LNCaP clone FGC (cell line): Measurements from ENCODE around the gene RHBDL1.

Experiments used
- DNase-seq: peaks from one replicate; pipeline ENCODE4 v3.0.0-alpha.2; 2011; ENCODE audit warnings: low read depth
- H3K4me3 ChIP-seq: 2 replicates; pipeline ENCODE4 v1.5.1; 2011; ENCODE audit warnings: mild to moderate bottlenecking, low read depth, low read length, control low read depth
- CTCF ChIP-seq: IDR thresholded peaks from 2 replicates; pipeline ENCODE4 v1.5.1; 2012; ENCODE audit warnings: mild to moderate bottlenecking; ENCODE audit not compliant: control insufficient read depth, insufficient read depth; ENCODE audit errors: extremely low read depth

Gene RHBDL1

DNA sequence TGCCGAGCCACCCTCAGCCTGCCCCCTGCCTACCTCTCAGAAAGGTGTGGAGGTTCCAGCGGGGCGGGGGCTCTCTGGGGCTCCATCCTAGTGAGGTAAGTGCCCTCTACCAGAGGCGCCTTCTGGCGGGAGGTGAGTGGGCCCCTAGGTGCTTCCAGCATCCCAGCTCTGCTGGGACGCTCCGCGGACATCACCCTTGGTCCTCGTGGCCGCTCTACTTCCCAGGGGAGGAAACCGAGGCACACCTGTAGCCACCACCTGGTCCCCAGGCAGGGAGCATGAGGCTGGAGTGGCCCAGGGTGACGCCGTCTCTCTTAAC, 32.5 kb upstream of the RHBDL1 start:
- peak overlapping the region; percentile 91 for H3K4me3 ChIP-seq
- DNase-seq = no peak
- no peak for TF ChIP-seq CTCF

GRCh38 chr16:644556-644955, 30.9 kb upstream of the RHBDL1 start:
- DNase-seq = no peak
- TF ChIP-seq CTCF = no peak
- no peak overlapping the region for H3K4me3 ChIP-seq

DNA sequence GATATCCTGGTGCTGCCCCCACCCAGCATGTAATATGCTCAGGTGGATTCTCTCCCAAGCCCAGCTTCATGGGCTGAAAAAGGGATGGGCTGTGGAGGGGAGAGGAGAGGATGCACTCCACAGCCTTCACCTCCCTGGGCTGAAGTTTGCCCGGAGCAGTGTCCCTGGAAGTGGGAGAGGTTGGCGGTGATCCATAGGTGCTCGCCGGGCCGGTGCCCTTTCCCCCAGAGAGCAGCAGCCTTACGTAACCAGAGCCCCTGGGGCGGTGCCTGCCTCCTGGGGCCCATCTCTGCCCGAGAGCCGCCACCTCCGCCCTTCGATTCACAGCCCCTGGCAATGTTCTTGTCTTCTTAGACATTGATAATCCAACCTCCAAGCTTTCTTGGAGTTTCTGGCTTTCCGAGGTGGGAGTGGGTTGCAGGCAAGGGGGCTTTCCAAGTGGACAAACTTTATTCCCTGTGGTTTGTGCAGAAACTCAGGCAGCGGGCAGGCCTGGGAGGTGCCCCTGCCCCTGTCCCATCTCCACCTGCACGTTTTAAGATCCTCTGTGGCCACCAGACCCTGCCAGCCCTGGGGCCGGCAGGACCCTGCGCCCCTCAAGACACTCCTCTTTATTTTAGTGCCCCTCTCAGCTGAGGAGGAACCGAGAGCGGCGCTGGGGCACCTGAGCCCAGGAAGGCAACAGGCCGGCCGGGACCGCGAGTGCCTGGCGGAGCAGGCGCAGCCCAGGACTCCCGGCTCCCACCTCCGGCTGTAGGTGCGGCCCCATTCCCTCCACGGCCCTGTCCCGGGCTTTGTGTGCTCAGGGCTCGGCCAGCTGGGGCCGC, 29.4 kb upstream of the RHBDL1 start:
- TF ChIP-seq CTCF = no peak
- DNase-seq = no peak
- H3K4me3 ChIP-seq = no peak overlapping the region

- no peak for DNase-seq
- no peak overlapping the region for H3K4me3 ChIP-seq
- no peak for TF ChIP-seq CTCF
Measured at GRCh38 chr16:646679-647172, 28.7 kb upstream of the RHBDL1 start.

- TF ChIP-seq CTCF = no peak
- DNase-seq = no peak
- H3K4me3 ChIP-seq = peak overlapping the region; percentile 75
Measured at GRCh38 chr16:647173-647902, 28.1 kb upstream of the RHBDL1 start.

DNA sequence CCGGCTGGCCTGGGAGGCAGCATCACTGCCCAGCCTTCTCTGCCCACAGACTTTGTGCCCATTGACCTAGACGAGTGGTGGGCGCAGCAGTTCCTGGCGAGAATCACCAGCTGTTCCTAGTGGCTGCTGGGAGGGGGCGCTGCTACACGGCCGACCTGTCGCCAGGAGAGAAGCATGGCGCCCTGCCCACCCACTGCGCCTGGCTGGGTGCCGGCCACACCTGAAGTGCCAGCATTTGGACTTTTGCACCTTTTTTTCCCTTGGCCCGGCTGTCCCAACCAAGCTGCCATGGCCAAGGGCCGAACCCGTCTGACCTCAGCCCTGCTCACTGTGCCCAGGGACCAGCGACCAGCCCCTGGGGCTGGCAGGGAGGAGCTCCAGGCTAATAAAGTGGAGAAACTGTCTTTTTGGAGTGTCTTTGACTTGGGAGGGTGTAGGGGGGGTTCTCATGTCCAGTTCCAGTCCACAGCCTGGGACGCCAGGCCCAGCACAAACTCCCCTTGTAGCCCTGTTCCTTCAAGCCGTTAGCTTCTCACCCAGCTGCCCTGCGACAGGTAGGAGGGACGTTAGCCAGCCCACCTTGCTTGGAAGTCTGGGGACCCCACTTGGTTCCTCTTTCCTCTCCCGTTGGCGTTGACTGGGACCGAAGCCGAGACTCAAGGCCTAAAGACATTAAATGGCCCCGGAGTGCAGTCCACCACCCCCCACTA, 27.2 kb upstream of the RHBDL1 start:
- peak overlapping the region; percentile 75 for H3K4me3 ChIP-seq
- peak; percentile 82 for TF ChIP-seq CTCF
- DNase-seq = peak; percentile 56
